Mesothelial cell of epicardium (in vitro differentiated cells): ENCODE data around the gene TSPAN18. TPM values are rescaled to one million over a fixed set of nuclear protein-coding genes. Genes with fewer than 3 reads are reported as not detected.

Source experiments
- DNase-seq, 2 experiments: peaks; one replicate each; pipeline ENCODE4 v3.0.0; 2021; ENCODE audit warnings: low spot score in 2 of 2; ENCODE audit not compliant: unreplicated experiment in 2 of 2
- H3K27ac Mint-ChIP-seq: 2 replicates; pipeline ENCODE4 v1.8.0; 2021; ENCODE audit warnings: mixed read lengths
- H3K27me3 Mint-ChIP-seq: 2 replicates; pipeline ENCODE4 v1.8.0; 2021; ENCODE audit warnings: low read depth, mixed read lengths
- H3K36me3 Mint-ChIP-seq: 2 replicates; pipeline ENCODE4 v1.8.0; 2021; ENCODE audit warnings: mixed read lengths
- H3K4me1 Mint-ChIP-seq: 2 replicates; pipeline ENCODE4 v1.8.0; 2021; ENCODE audit warnings: mixed read lengths
- H3K4me3 Mint-ChIP-seq: 2 replicates; pipeline ENCODE4 v1.8.0; 2021; ENCODE audit warnings: mild to moderate bottlenecking, moderate library complexity, mixed read lengths
- H3K9me3 Mint-ChIP-seq: 2 replicates; pipeline ENCODE4 v1.8.0; 2021; ENCODE audit warnings: mixed read lengths
- CTCF ChIP-seq: fragments of 200-600 bp; sonication (generic); IDR thresholded peaks from one replicate; pipeline ENCODE4 v1.5.0; 2021; ENCODE audit warnings: antibody characterized with exemption; ENCODE audit not compliant: unreplicated experiment
- total RNA-seq: library from RNA; stranded (reverse); gene quantifications from 3 replicates; pipeline ENCODE4 v1.2.1, GENCODE V29; 2021

The TSPAN18 gene
- total RNA-seq, 1 donor from 2014 or later, result 47.4 TPM

- no peak overlapping the region for H3K4me3 Mint-ChIP-seq
- H3K27me3 Mint-ChIP-seq, result peaks cover 11% of the 10 kb centered on the region
- DNase-seq, result no peak
- TF ChIP-seq CTCF, result no peak
- H3K4me1 Mint-ChIP-seq, result peaks cover 30% of the 10 kb centered on the region
- H3K27ac Mint-ChIP-seq, result no peak overlapping the region
- peaks cover 2% of the 10 kb centered on the region for H3K36me3 Mint-ChIP-seq
- no peaks in the 10 kb centered on the region for H3K9me3 Mint-ChIP-seq
Observed at GRCh38 chr11:44733877-44734276, 7.1 kb downstream of the TSPAN18 start.

- TF ChIP-seq CTCF, result no peak
- H3K27me3 Mint-ChIP-seq, result peaks cover under 1% of the 10 kb centered on the region
- DNase-seq, result no peak
- H3K36me3 Mint-ChIP-seq, result peaks cover 2% of the 10 kb centered on the region
- no peak overlapping the region for H3K4me3 Mint-ChIP-seq
- H3K9me3 Mint-ChIP-seq, result no peaks in the 10 kb centered on the region
- peaks cover 21% of the 10 kb centered on the region for H3K4me1 Mint-ChIP-seq
- H3K27ac Mint-ChIP-seq, result no peak overlapping the region
Observed at GRCh38 chr11:44734843-44735381, 8.2 kb downstream of the TSPAN18 start.

- Mint-ChIP-seq H3K4me1 (peaks cover 16% of the 10 kb centered on the region), H3K27ac (no peak overlapping the region), H3K9me3 (no peaks in the 10 kb centered on the region), H3K36me3 (peaks cover 2% of the 10 kb centered on the region), H3K4me3 (no peak overlapping the region), H3K27me3 (no peaks in the 10 kb centered on the region)
- no peak for DNase-seq
- TF ChIP-seq CTCF, result no peak
Observed at GRCh38 chr11:44736791-44737190, 10.0 kb downstream of the TSPAN18 start.

GRCh38 chr11:44737245-44738085, 10.7 kb downstream of the TSPAN18 start:
- Mint-ChIP-seq H3K27ac (peak overlapping the region; percentile 18), H3K27me3 (no peaks in the 10 kb centered on the region), H3K4me3 (no peak overlapping the region), H3K36me3 (peaks cover 2% of the 10 kb centered on the region), H3K4me1 (peaks cover 10% of the 10 kb centered on the region), H3K9me3 (no peaks in the 10 kb centered on the region)
- TF ChIP-seq CTCF, result no peak
- no peak for DNase-seq

- Mint-ChIP-seq H3K4me1 (peaks cover 8% of the 10 kb centered on the region), H3K36me3 (peaks cover 2% of the 10 kb centered on the region), H3K27me3 (no peaks in the 10 kb centered on the region), H3K27ac (no peak overlapping the region), H3K4me3 (no peak overlapping the region), H3K9me3 (no peaks in the 10 kb centered on the region)
- TF ChIP-seq CTCF, result no peak
- no peak for DNase-seq
Observed at GRCh38 chr11:44738791-44739190, 12.0 kb downstream of the TSPAN18 start.
